Hematopoietic multipotent progenitor cell treated with erythropoietin and hydrocortisone succinate and interleukin-3 and kit ligand, for 4 days (in vitro differentiated cells): ENCODE measurements around the gene CHADL.
A peak's percentile ranks its signal among the peaks of the same experiment; 100 is the strongest.

ENCODE experiments used
- DNase-seq: peaks from one replicate; pipeline ENCODE4 v3.0.0-alpha.2; 2015

CHADL gene

DNA sequence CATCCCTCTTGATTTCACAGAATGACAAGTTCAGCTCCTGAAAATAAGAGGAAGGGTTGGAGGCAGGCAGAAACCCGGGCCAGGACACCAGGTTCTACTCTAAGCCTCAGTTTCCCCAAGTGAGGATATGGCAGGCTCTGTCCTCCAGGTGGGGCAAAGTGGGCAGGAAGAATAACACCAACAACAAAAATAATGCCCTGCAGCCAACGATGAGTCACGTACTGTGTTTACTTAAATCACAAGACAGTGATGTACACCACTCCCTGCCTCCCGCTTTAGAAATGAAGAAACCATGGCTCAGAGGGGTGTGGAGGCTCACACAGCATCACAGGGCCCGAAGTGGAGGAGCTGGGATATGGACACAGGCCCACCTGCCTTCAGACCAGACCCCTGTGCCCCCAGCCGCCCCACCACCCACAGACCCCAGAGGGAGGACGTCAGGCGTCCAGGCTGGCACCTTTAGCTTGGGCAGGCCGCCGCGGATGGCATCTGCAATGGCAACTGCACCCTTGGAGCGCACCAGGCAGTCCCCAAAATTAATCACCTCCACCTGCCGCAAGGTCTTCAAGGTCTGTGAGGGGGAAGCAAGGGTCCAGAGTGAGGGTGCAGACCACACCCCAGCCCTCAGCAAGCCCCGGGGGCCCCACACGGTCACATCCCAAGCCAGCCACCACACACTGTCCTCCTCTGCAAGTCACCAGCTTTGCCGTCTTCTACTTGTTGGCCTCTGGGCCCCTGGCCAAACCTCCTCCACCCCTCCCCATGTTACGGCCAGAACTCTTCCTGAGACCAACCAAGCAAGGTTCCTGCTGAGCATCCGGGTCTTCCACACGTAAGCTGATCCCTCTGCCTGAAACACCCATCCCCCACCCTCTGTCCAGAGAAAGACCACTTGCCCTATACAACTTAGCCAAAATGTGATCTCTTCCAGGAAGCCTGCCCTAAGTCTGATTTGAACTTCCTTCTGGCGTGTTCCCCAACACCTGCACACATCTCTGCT lies 15.8 kb upstream of the CHADL start:
- no peak for DNase-seq

DNA sequence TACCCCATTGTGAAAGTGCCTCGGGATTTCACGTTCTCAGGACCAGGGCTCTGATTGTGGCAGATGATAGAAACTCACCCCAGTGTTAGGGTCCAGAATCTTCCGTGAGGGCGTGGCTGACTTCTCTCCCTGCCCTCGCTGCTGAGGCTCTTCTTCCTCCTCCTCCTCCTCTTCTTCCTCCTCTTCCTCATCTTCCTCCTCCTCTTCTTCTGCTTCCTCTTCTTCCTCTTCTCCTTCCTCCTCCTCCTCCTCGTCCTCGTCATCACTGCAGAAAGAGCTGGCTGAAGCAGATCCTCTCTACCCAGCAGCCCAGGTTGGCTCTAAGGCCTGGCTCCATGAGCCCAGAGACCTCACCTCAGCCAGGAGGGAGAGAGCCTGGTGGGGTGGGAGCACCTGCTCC lies 13.5 kb upstream of the CHADL start:
- no peak for DNase-seq

DNA sequence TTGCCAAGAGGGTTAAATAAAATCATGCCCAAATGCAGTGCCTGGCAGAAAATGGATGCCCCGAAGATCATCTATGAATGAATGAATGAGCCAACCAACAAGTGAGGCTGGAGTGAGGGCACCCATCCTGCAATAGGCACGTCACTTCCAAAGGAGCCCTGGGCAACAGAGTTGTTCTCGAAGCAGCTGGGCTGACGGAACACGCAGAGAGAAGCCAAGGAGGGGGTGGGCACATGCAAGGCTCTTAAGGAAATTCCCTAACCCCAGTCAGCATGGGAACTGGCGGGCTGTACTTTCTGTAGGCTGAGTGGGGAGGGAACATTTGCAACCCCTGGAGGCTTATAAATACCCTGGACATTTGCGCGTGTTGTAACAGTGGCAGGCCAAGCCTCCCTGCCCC lies 11.6 kb upstream of the CHADL start:
- no peak for DNase-seq

DNA sequence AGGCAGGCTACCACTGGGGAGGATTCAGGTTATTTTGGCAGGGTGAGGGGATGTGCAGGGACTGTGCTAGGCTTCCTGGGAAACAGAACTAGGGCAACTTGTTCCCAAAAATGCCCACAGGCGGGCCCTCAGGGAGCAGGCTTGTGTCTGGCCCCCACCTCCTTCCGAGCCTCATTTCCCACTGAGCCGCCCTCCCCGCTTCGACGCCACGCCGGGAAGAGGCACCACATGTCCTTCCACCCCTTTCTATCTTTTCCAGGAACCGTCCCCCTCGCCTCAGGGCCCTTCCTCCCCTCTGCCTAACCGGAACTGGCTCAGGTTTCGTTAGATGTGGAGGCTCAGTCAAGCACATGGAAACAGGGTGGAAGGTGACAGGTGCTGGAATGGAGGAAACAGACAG lies 9.4 kb upstream of the CHADL start:
- DNase-seq, result no peak

DNA sequence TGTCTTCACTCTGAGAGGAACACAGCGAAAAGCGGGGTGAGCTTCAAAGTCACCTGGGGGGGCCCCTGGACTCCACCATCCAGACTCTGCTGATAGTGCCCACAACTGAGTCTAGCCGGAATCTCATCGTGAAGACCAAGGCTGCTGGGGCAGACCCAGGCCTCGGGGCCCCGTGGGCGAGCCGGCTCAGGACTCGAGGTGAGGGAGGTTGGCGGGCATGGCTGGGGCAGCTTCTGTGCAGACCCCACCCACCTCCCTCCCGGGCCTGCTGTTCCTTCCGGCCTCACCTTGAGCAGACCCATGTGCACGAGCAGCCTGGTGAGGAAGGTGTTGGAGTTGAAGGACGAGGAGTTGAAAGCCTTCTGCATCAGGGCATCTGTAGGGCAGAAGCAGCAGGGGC lies 8.7 kb upstream of the CHADL start:
- no peak for DNase-seq

DNA sequence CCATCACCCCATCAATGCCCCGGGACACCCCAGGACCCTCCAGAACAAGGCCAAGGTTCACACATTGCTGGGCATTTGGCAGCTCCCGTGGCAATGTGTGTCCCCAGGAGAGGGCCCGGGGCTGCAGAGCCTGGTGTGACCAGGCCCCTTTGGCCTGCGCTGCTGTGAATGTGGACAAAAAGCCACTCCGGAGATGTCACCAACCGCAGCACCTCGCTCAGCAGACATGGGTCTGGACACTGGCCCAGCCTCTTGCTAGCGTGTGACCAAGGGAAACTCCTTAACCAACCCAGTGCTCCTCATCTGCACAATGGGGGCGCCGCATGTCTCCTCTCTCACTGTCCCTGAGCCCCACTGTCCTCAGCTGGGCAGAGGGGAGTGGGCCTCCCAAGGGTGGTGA lies 8.0 kb upstream of the CHADL start:
- DNase-seq, result no peak

DNA sequence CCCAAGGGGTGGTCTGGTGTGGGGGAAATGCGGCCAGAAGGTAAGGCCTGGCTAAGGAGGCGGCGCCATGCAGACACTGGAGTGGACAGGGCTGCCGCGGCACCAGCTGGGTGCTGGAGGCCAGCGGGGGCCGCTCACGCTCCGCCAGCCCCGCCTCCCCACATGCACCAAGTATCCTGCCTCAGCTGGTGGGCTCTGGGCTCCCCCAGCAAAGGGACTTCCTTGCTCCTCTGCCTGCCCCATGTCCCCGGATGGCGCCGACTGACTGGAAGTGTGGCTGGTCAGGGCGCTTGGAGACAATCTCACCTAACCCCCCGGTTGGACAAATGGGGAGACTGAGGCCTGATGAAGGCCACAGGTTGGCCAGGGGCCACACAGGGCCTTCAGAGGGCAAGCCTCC lies 7.6 kb upstream of the CHADL start:
- no peak for DNase-seq

DNA sequence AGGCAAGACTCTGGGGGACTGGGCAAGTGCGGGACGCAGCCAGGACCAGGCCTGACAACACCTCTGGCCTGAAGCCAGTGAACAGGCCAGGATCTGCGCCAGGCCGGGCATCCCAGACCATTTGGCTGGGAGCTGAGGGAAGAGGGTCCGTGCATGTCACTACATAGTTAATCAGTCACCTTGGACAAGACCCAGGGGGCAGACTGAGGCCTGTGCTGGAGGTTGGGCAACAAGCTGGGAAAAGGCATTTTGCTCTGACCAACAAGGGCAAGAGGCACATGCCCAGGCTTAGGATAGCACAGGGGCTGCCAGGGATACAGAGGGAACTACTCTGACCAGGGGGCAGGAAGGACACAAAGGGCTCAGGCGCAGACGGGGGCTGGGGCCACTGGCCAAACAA lies 7.0 kb upstream of the CHADL start:
- DNase-seq, result no peak

DNA sequence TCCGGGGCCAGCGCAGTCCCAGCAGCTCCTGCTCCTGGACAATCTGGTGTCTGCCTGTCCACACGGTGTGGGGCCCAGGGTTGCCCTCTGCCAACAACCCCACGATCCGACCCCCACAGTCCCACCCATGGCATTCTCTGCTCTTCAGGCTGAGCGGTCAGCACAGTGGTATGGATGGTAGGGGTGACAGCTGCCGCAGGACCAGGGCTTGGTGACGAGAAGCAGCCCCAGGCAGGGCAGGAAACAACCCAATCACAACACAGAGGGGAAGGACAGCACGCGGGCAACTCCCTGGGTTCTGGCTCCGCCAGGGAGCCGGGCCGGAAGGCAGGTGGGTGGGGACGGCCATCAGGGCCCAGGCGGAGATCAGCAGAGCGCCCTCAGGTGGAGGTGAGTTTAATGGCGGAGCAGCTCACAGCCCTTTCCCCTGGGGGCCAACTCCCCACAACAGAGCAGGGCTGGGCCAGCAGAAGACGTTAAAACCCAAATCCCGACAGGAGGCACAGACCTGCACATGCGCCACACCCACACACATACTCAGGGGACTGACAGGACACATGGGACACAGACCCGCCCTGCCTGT lies 5.3 kb upstream of the CHADL start:
- DNase-seq, result no peak

DNA sequence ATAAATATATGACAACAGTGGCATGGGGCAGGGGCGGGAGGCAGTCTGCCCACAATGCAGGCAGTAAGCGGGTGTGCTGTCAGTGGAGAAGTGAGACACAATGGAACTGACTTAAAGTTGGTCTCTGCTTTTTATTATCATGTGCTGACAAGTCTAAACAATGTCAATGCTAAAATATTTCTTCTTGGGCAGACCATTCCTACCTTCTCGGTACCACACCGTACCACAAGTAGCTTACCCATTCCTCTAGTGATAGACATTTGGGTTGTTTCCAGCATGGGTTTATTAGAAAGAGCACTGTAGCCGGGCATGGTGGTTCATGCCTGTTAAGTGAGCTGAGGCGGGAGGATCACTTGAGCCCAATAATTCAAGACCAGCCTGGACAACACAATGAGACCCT lies 2.6 kb upstream of the CHADL start:
- DNase-seq, result no peak

DNA sequence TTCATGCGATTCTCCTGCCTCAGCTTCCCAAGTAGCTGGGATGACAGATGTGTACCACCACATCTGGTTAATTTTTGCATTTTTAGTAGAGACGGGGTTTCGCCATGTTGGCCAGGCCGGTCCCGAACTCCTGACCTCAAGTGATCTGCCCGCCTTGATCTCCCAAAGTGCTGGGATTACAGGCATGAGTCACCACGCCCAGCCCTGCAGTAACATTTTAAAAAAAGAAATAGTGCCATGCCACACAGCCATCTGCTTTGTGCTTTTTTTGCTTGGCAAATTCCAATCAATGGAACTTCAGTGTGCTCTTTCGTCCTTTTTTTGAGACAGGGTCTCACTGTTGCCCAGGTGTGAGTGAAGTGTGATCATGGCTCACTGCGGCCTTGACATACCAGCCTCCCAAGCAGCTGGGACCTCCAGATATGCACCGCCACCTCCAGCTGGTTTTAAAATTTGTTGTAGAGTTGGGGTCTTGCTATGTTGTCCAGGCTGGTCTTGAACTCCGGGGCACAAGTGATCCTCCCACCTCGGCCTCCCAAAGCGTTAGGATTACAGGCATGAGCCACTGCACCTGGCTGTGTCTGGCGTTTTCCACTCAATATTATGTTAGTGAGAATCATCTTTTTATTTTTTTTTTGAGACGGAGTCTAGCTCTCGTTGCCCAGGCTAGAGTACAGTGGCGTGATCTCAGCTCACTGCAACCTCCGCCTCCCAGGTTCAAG lies 1.8 kb upstream of the CHADL start:
- DNase-seq, result no peak

DNA sequence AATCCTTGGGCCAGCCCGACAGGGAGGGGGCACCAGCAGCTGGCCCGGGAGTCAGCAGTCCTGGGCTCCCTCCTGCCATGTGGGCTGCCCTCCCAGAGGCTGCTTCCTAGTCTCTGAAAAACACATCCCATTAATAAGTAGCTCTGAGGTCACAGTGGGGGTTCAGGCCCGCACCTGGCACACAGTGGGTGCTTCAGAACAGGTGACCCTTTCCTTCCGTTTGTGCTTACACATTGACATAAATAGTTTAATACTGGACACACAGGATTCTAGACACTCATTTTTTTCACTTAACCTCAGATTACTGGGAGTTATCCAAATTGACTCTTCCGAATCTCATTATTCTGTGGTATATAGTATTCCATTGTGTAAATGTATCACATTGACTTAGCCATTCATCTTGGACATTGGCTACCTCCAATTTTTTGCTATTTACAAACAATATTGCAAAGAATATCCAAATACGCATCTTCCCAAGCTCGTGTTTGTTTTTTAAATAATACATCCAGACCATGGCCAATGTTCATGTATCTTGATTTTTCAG lies 474 bp upstream of the CHADL start:
- DNase-seq, result no peak

DNA sequence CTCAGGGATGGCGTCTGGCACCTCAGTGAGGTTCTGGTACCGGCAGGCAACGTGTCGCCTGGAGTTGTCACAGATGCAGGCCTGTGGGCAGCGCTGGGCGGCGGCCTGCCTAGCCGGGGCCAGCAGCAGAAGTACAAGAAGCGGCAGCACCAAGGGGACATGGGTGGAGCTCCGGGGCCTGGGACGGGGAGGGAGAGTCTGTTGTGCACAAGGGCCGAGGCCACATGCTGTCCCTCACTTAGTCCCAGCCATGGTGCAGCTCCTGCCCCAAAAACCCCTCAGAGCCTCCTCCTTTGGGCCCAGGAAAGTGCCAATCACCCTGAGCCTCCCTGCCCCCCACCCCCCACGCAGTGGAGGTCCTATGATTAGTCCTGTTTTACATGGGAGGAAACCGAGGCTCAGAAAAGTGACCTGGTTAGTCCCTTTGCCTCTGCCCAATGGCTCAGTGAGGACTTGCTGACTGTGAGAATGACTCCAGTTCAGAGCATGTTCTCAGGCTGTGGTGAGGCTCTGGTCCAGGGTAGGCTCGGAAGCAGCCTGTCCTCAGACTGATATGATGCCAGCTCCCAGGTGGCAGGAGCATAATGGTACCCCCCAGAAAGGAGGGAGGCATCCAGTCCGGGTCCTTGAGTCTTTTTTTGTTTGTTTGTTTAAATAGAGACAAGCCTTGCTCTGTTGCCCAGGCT lies 1.1 kb downstream of the CHADL start:
- no peak for DNase-seq

DNA sequence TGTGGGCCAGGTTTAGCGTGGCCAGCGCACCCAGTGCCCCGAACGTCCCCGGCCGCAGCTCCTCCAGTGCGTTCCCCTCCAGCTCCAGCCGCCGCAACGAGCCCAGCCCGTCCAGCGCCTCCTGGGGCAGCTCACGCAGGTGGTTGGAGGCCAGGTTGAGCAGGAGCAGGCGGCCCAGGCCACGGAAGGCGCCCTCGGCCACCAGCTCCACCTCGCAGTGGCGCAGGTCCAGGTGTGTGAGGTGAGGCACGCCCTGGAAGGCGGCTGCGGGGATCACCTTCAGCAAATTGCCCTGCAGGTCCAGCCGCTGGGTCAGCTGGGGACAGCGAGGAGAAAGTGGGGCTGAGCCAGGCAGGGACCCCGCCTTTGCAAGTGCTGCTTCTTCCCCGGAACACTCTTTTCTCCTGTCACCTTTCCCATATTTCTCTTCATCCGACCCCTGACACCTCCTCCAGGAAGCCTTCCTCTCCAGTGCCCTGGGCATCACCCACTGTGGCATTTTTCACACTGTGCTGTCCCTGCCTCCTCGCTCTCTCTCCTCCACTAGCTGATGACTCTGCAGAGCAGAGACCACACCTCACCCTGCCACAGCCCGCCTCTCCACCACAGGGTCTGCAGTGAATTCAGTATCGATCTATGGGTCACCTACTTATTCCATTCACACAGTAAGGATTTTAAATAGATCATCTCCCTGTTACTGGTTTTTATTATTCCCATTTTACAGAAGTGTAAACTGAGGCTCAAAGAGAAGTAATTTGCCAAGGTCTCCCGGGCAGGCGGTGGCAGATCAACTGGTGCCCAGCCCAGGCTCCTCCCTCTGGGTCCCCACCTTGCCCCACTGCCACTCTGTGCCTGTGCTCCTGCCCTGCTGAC lies 1.9 kb downstream of the CHADL start:
- DNase-seq, result no peak

DNA sequence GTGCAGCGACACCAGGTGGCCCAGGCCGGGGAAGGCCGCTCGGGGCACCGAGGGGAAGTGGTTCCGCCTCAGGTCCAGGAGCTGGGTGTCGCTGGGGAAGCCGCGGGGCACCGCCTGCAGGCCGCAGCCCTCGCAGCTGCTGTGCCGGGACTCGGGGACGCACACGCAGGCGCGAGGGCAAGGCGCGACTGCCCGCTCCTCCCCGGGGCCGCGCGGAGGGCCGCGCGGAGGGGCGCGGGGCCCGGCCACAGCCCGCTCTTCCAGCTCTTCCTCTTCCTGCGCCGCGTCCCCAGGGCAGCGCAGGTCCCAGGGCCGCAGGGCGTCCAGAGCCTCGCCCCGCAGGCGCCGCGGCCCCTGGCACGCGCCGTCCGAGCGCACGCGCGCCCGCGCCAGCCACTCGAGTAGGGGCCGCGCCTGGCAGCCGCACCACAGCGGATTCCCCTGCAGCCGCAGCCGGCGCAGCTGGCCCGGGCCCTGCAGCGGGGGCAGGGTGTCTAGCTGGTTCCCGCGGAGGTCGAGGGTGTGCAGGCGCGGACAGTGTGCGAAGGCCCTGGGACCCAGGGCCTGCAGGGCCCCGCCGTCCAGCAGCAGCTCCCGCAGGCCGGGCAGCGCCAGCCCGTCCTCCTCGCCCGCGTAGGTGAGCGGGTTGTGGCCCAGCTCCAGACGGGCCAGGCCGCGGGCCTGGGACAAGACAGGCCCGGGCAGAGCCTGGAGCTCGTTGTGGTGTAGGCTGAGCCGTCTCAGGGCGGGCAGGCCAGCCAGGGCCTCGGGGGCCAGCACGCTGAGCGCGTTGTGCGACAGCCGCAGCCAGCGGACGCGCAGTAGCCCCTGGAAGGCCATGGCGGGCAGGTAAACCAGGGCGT lies 2.8 kb downstream of the CHADL start:
- peak; percentile 89 for DNase-seq

DNA sequence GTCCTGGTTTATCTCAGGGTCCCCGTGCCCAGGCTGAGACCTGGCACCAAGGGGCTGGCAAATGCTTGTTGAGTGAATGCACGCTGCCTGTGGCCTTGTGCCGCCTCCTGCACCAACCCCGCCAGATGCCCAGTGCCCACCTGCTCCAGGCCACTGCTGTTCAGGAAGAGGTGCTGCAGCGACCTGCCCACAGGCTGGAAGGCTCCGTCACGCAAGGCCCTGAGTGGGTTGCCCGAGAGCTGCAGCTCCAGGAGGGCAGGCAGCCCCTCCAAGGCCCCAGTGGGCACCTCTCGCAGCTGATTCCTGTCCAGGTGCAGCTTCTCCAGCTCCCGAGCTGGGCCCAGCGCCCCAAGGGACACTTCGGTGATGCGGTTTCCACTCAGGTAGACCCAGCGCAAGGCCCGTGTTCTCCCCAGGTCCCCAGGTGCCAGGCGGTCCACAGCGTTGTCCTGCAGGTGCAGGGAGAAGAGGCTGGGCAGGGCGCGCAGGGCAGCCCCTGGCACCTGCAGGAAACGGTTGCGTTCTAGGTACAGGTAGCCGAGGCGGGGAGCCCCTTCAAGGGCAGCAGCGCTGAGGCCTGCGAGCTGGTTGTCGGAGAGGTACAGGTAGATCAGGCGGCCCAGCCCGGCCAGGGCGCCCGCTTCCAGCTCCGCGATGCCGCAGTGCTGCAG lies 3.6 kb downstream of the CHADL start:
- no peak for DNase-seq

DNA sequence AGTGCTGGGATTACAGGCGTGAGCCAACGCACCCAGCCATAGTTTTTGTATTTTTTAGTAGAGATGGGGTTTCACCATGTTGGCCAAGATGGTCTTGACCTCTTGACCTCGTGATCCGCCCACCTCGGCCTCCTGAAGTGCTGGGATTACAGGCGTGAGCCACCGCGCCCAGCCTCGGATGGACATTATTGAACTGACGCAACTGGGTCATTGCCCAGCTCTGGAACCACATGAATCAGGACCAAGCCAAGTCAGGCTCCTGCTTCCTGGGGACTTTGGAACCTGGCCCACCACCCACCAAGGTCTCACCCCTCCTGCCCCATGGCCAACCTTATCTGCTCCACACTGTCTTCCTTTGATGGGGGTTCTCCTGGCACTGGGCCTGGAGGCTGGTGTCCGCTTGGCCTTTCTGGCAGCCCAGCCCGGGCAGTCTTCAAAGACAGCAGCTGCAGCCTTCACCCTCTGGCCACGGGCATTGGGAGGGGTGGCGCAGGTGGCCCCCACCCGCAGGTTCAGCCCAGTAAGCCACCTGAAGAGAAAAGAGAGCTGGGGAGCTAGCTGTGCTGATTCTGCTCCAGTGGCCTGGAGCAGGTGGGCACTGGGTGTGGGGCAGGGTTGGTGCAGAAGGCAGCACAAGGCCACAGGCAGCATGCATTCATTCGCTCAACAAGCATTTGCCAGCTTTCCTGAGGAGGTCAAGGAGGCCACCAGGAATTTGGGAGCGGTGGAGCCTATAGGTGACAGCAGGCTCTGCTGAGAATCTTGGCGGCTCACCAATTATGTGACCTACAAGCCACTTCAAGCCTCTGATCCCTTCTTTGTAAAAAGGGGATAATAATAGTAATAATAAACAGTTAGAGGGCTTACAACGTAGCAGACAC lies 5.7 kb downstream of the CHADL start:
- no peak for DNase-seq

DNA sequence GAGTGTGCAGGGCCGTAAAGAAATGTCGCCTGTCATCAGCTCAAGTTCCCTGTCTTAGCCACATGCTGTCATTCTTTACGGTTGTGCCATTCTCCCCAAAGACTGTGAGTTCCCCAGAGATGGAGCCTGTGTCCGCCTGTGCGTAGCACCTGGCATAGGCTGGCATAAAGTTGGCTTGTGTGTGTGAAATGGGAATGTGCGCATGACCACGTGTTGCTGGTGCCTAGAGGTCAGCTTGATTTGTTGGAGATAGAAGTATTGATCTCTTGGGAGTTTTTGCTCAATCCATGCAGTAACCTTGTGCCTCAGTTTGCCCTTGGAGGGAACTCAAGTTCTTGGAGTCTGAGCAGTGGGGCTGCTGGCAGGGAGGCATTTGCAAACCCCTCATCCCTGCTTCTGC lies 9.4 kb downstream of the CHADL start:
- DNase-seq, result no peak

DNA sequence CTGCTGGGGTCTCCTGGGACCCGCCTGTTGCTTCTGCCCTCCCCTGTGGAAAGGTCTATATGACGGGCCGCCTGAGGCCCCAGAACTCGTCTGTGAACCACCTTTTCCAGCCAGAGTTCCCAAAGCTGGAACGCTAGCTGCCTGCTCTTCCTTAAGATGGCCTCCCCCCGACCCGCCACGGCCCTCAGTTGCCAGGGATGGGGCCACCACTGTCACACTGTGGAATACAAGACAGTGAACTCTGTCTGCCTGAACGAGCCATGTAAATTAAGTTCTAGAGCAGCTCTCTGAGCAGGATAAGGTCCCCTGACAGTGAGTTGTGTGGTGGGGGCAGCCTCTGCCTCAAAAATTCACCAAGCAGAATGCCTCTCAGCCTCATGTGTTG lies 10.3 kb downstream of the CHADL start:
- DNase-seq, result no peak
